Prostate gland (tissue), 2 donors: ENCODE measurements around the gene TIAM2.

Source experiments
- CTCF ChIP-seq, 4 experiments: fragments of 200-600 bp in 2 of 4; fragments of 450-650 bp in 2 of 4; sonication (generic) in 2 of 4; IDR thresholded peaks; 1 replicate in 3 of 4; 2 replicates in 1 of 4; pipeline ENCODE4 v1.5.1; 2016 to 2019; ENCODE audit warnings: antibody characterized with exemption in 4 of 4, mild to moderate bottlenecking in 2 of 4, moderate library complexity in 2 of 4
- POLR2A ChIP-seq: fragments of 450-650 bp; IDR thresholded peaks from one replicate; pipeline ENCODE4 v1.6.1; 2016; ENCODE audit warnings: antibody characterized with exemption, mild to moderate bottlenecking
- POLR2AphosphoS5 ChIP-seq: sonication (generic); formaldehyde crosslinking; IDR thresholded peaks from one replicate; pipeline ENCODE4 v1.6.1; 2017; ENCODE audit warnings: antibody characterized with exemption

- TF ChIP-seq CTCF (IDR thresholded peaks at IDR 0.05) (no peak), POLR2A (no peak), POLR2AphosphoS5 (no peak)
These were observed 311.8 kb downstream of the TIAM2 start for GRCh38 chr6:155306958-155307357.
